Posterior cingulate gyrus (tissue), 11 donors: ENCODE measurements around the gene PRDX5.

ENCODE experiments used
- DNase-seq, 10 donors: peaks; one replicate each; pipeline versions ENCODE4 v3.0.0 to v3.0.0-alpha.2; 2020 to 2021; ENCODE audit warnings: mixed read lengths in 3 of 10
- intact Hi-C: fragments of 100-400 bp; cut with DNase I; formaldehyde crosslinking; loops from one replicate; pipeline ENCODE4 v1.15.1; 2023

The PRDX5 gene

DNA sequence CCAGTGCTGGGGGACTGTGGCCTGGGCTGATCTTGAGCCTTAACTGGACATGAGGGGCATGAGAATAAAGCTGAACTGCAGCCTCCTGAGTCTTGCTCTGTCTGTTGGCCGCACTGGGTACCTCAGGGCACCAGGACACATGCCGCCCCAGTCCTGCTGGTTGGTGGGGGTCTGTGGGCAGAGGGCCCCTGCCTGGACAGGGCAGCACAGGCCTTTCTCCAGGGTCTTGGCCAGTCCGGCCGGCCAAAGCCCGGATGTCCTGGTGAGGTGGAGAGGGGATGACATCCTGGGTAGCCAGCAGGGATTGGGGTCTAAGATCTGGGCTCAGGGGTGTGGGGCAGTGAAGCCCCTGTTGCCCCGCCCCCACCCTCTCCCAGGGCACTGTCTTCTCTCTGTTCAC lies 39.5 kb downstream of the PRDX5 start:
- DNase-seq: peak in 1 of 10 donors; percentile 77
- intact Hi-C loops: loop anchor here (5.0 kb wide), 1 partner anchor 40 kb away; the partner anchor contains the start of genes PRDX5 and TRMT112

- DNase-seq: peak in 1 of 10 donors; percentile 72
Measured at GRCh38 chr11:64357904-64358535, 40.1 kb downstream of the PRDX5 start.

DNA sequence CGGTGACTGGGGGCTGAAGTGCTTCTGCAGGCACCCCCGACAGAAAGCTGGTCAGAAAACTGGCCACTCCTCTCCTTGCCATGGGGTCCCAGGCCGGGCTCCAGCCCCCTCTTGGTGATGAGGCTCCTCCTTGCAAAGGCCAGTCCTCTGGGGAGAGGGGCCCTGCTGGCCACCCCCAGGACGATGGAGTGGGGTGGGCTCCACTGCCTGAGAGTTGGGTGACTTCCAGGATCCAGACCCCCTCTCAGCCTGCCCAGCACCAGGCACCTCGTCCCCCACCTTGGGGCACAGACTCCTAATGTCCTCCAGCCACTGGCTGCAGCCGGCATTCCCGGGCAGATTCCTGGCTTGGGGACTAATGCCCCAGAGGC lies 40.6 kb downstream of the PRDX5 start:
- peak in 1 of 10 donors; percentile 79 for DNase-seq
- intact Hi-C loops: loop anchor here (5.0 kb wide), 1 partner anchor 41 kb away; the partner anchor contains the start of genes PRDX5 and TRMT112

More at GRCh38 chr11:64357904-64358535, 40.1 kb downstream of the PRDX5 start:
- intact Hi-C loops: loop anchor here (5.0 kb wide), 1 partner anchor 41 kb away; the partner anchor contains the start of genes PRDX5 and TRMT112

- intact Hi-C loops: loop anchor here (5.0 kb wide), 1 partner anchor 42 kb away; the partner anchor contains the start of genes PRDX5 and TRMT112
- peak in 8 of 10 donors; percentile 41 to 95 (median 66) for DNase-seq
Measured at GRCh38 chr11:64358907-64359711, 41.2 kb downstream of the PRDX5 start, which contains the start of gene RPS6KA4. Gene RPS6KA4, plus strand, starts transcription at chr11:64359162. Its CDS starts 74 bp downstream, at chr11:64359236.

GRCh38 chr11:64359712-64360445 lies 42.0 kb downstream of the PRDX5 start:
- intact Hi-C loops: loop anchor here (5.0 kb wide), 1 partner anchor 43 kb away; the partner anchor contains the start of genes PRDX5 and TRMT112
- peak in 8 of 10 donors; percentile 39 to 93 (median 62) for DNase-seq

GRCh38 chr11:64360448-64360921 lies 42.6 kb downstream of the PRDX5 start:
- intact Hi-C loops: no loop called here
- DNase-seq: no peak

DNA sequence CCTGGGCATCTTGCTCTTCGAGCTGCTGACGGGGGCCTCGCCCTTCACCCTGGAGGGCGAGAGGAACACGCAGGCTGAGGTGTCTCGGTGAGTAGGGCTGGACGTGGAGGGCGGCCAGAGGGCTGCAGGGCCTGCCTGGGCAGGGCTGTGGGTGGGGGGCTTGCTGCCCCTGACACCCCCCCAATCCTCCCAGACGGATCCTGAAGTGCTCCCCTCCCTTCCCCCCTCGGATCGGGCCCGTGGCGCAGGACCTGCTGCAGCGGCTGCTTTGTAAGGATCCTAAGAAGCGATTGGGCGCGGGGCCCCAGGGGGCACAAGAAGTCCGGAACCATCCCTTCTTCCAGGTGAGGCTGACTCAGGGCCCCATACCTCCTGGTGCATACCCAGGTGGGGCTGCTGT lies 43.7 kb downstream of the PRDX5 start:
- intact Hi-C loops: no loop called here
- DNase-seq: no peak

GRCh38 chr11:64362339-64362738 lies 44.4 kb downstream of the PRDX5 start:
- peak in 1 of 10 donors; percentile 57 for DNase-seq
- intact Hi-C loops: no loop called here

- intact Hi-C loops: no loop called here
- DNase-seq: peak in 1 of 10 donors; percentile 4
Measured at GRCh38 chr11:64364435-64364834, 46.5 kb downstream of the PRDX5 start.

- no peak for DNase-seq
- intact Hi-C loops: no loop called here
Measured at GRCh38 chr11:64364911-64365310, 47.0 kb downstream of the PRDX5 start.

- intact Hi-C loops: no loop called here
- DNase-seq: no peak
Measured at GRCh38 chr11:64366751-64367150, 48.8 kb downstream of the PRDX5 start.

DNA sequence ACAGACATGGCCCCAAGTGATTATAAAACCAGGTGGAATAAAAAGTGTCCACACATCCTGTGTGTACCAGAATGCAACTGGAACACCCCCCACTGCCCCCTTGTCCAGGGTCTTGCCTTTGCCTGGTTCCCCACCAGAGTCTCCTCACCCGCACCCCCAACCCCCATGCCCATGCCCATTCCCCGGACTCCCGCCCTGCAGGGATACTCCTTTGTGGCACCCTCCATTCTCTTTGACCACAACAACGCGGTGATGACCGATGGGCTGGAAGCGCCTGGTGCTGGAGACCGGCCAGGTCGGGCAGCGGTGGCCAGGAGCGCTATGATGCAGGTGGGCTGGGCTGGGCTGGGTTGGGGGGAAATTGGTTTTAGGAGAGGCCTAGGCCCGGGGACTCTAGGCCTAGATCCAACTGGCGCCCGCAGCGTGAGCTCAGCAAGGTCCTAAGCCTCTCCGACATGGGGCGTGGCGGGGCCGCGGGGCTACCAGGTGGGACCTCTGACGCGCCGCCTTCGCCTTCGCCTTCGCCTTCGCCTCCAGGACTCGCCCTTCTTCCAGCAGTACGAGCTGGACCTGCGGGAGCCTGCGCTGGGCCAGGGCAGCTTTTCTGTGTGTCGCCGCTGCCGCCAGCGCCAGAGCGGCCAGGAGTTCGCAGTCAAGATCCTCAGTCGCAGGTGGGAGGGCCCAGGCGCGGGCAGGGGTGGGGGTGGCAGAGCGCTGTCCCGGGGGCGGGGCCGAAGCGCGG lies 50.2 kb downstream of the PRDX5 start:
- intact Hi-C loops: no loop called here
- peak in 2 of 10 donors; percentile 74 to 86 for DNase-seq

DNA sequence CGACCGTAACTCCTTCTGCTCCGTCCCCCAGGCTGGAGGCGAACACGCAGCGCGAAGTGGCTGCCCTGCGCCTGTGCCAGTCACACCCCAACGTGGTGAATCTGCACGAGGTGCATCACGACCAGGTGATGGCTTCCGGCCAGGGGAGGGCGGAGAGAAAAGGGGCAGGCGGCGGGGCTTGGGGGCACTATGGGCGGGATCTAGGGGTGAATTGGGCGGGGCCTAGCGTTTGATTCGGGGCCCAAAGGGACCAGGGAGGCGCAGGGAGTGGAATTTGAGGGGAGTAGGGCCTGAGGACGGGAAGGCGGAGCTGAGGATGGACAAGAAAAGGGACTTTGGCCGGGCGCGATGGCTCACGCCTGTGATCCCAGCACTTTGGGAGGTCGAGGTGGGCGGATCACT lies 50.8 kb downstream of the PRDX5 start:
- DNase-seq: peak in 2 of 10 donors; percentile 62 to 65
- intact Hi-C loops: no loop called here

DNA sequence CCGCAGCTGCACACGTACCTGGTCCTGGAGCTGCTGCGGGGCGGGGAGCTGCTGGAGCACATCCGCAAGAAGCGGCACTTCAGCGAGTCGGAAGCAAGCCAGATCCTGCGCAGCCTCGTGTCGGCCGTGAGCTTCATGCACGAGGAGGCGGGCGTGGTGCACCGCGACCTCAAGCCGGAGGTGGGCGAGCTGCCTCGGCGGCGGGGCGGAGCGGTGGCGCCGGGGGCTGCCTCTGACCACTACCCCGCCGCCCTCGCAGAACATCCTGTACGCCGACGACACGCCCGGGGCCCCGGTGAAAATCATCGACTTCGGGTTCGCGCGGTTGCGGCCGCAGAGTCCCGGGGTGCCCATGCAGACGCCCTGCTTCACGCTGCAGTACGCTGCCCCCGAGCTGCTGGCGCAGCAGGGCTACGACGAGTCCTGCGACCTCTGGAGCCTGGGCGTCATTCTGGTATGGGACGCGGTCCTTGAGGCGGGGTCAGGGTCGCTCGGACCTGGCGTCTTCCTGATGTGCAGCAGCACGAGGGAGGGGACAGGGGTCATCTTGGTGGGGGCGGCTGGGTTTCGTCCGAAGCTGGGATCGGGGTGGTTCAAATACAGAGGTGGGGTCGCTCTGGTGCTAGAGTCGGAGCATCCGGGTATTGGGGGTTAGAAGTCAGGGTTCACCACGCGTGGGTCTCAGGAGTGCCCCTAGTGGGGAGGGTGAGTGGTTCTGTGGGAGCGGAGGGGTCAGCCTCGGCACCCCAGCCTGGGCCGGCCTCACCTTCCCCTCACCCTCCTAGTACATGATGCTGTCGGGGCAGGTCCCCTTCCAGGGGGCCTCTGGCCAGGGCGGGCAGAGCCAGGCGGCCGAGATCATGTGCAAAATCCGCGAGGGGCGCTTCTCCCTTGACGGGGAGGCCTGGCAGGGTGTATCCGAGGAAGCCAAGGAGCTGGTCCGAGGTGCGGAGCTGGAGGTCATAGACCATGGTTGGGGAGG lies 51.8 kb downstream of the PRDX5 start:
- intact Hi-C loops: no loop called here
- DNase-seq: peak in 2 of 10 donors; percentile 77 to 84

- intact Hi-C loops: no loop called here
- peak in 2 of 10 donors; percentile 51 to 61 for DNase-seq
Measured at GRCh38 chr11:64371201-64371600, 53.3 kb downstream of the PRDX5 start.
